Adrenal gland (tissue), 5 donors: ENCODE measurements around the gene KCNK3.
"Not testable (repeated sequence)": the region's sequence is repeated elsewhere in the genome, so short reads cannot be mapped to it uniquely, and the experiment has no call there.

Experiments used
- CTCF ChIP-seq, 6 experiments: fragments of 450-650 bp in 4 of 6; fragments of 200-600 bp in 2 of 6; sonication (generic) in 1 of 6; IDR thresholded peaks; 1 replicate in 5 of 6; 2 replicates in 1 of 6; pipeline versions ENCODE4 v1.5.1 to v1.8.0; 2016 to 2021; ENCODE audit warnings: antibody characterized with exemption in 6 of 6, mild to moderate bottlenecking in 2 of 6, moderate library complexity in 1 of 6
- POLR2A ChIP-seq, 2 donors: fragments of 450-650 bp; IDR thresholded peaks; one replicate each; pipeline ENCODE4 v1.6.1; 2017; ENCODE audit warnings: antibody characterized with exemption in 2 of 2, mild to moderate bottlenecking in 2 of 2, moderate library complexity in 1 of 2
- donor health status: DM: no; HTN: no; CAD: no.

- TF ChIP-seq POLR2A, CTCF (IDR thresholded peaks at IDR 0.05): not testable (repeated sequence)
These were observed 27.2 kb upstream of the KCNK3 start for GRCh38 chr2:26665296-26665695.
